ENCODE data around the gene TTC39C. TPM values are rescaled to one million over a fixed set of nuclear protein-coding genes. Genes with fewer than 3 reads are reported as not detected.
"Not testable (repeated sequence)": the region's sequence is repeated elsewhere in the genome, so short reads cannot be mapped to it uniquely, and the experiment has no call there.

The TTC39C gene
- total RNA-seq, 1 experiment from 2014 or later = 26.1 TPM

- no peak for DNase-seq (ENCODE audit: low read depth, low spot score)
- in situ Hi-C loops (cut with HindIII; ENCODE audit: low pct_unique_long_range_greater_than_20kb, low sequenced_read_pairs) = no loop called here
These were observed 48.7 kb downstream of the TTC39C start for GRCh38 chr18:24063121-24063731.

GRCh38 chr18:24064391-24065100 is 50.0 kb downstream of the TTC39C start:
- in situ Hi-C loops (cut with HindIII; ENCODE audit: low pct_unique_long_range_greater_than_20kb, low sequenced_read_pairs) = no loop called here

GRCh38 chr18:24065906-24066305 is 51.4 kb downstream of the TTC39C start:
- no peak for DNase-seq (ENCODE audit: low read depth, low spot score)
- in situ Hi-C loops (cut with HindIII; ENCODE audit: low pct_unique_long_range_greater_than_20kb, low sequenced_read_pairs) = no loop called here

More at GRCh38 chr18:24064391-24065100, 50.0 kb downstream of the TTC39C start:
- DNase-seq (ENCODE audit: low read depth, low spot score) = no peak

- in situ Hi-C loops (cut with HindIII; ENCODE audit: low pct_unique_long_range_greater_than_20kb, low sequenced_read_pairs) = no loop called here
- DNase-seq (ENCODE audit: low read depth, low spot score) = no peak
These were observed 54.6 kb downstream of the TTC39C start for GRCh38 chr18:24068945-24069693.

GRCh38 chr18:24071029-24071428 is 56.5 kb downstream of the TTC39C start:
- no peak for DNase-seq (ENCODE audit: low read depth, low spot score)
- in situ Hi-C loops (cut with HindIII; ENCODE audit: low pct_unique_long_range_greater_than_20kb, low sequenced_read_pairs) = no loop called here

GRCh38 chr18:24071779-24072178 is 57.2 kb downstream of the TTC39C start:
- in situ Hi-C loops (cut with HindIII; ENCODE audit: low pct_unique_long_range_greater_than_20kb, low sequenced_read_pairs) = no loop called here
- no peak for DNase-seq (ENCODE audit: low read depth, low spot score)

GRCh38 chr18:24072743-24073142 is 58.2 kb downstream of the TTC39C start:
- in situ Hi-C loops (cut with HindIII; ENCODE audit: low pct_unique_long_range_greater_than_20kb, low sequenced_read_pairs) = no loop called here
- no peak for DNase-seq (ENCODE audit: low read depth, low spot score)

- DNase-seq (ENCODE audit: low read depth, low spot score) = no peak
- in situ Hi-C loops (cut with HindIII; ENCODE audit: low pct_unique_long_range_greater_than_20kb, low sequenced_read_pairs) = no loop called here
These were observed 59.2 kb downstream of the TTC39C start for GRCh38 chr18:24073791-24074190.

GRCh38 chr18:24074757-24075156 is 60.2 kb downstream of the TTC39C start:
- DNase-seq (ENCODE audit: low read depth, low spot score); in situ Hi-C loops (cut with HindIII; ENCODE audit: low pct_unique_long_range_greater_than_20kb, low sequenced_read_pairs): not testable (repeated sequence)

- DNase-seq (ENCODE audit: low read depth, low spot score) = peak; percentile 97
- in situ Hi-C loops (cut with HindIII; ENCODE audit: low pct_unique_long_range_greater_than_20kb, low sequenced_read_pairs) = no loop called here
These were observed 61.4 kb downstream of the TTC39C start for GRCh38 chr18:24075767-24076597.

- DNase-seq (ENCODE audit: low read depth, low spot score) = no peak
- in situ Hi-C loops (cut with HindIII; ENCODE audit: low pct_unique_long_range_greater_than_20kb, low sequenced_read_pairs) = no loop called here
These were observed 62.4 kb downstream of the TTC39C start for GRCh38 chr18:24076950-24077349.

GRCh38 chr18:24078391-24078790 is 63.8 kb downstream of the TTC39C start:
- in situ Hi-C loops (cut with HindIII; ENCODE audit: low pct_unique_long_range_greater_than_20kb, low sequenced_read_pairs) = no loop called here
- no peak for DNase-seq (ENCODE audit: low read depth, low spot score)

- in situ Hi-C loops (cut with HindIII; ENCODE audit: low pct_unique_long_range_greater_than_20kb, low sequenced_read_pairs) = no loop called here
- DNase-seq (ENCODE audit: low read depth, low spot score) = no peak
These were observed 66.3 kb downstream of the TTC39C start for GRCh38 chr18:24080861-24081260.

GRCh38 chr18:24083550-24083949 is 69.0 kb downstream of the TTC39C start:
- DNase-seq (ENCODE audit: low read depth, low spot score) = no peak
- in situ Hi-C loops (cut with HindIII; ENCODE audit: low pct_unique_long_range_greater_than_20kb, low sequenced_read_pairs) = no loop called here

- in situ Hi-C loops (cut with HindIII; ENCODE audit: low pct_unique_long_range_greater_than_20kb, low sequenced_read_pairs) = no loop called here
These were observed 71.5 kb downstream of the TTC39C start for GRCh38 chr18:24086082-24086481.

GRCh38 chr18:24089076-24089475 is 74.5 kb downstream of the TTC39C start:
- in situ Hi-C loops (cut with HindIII; ENCODE audit: low pct_unique_long_range_greater_than_20kb, low sequenced_read_pairs) = no loop called here
- DNase-seq (ENCODE audit: low read depth, low spot score) = no peak

More at GRCh38 chr18:24086082-24086481, 71.5 kb downstream of the TTC39C start:
- DNase-seq (ENCODE audit: low read depth, low spot score) = no peak

GRCh38 chr18:24089515-24090337 is 75.2 kb downstream of the TTC39C start:
- DNase-seq (ENCODE audit: low read depth, low spot score) = no peak
- in situ Hi-C loops (cut with HindIII; ENCODE audit: low pct_unique_long_range_greater_than_20kb, low sequenced_read_pairs) = no loop called here
